COLO668 (cell line): ENCODE measurements around the gene TMEM236.
"Not testable (repeated sequence)": the region's sequence is repeated elsewhere in the genome, so short reads cannot be mapped to it uniquely, and the experiment has no call there.

Experiments
- DNase-seq: peaks from one replicate; lab custom pipeline; 2025; ENCODE audit not compliant: unreplicated experiment; lab: John Stamatoyannopoulos, UW

Gene TMEM236

GRCh38 chr10:17751781-17752445 is at the start of gene TMEM236:
Gene TMEM236, plus strand, starts transcription at chr10:17752201. Its CDS starts 95 bp downstream, at chr10:17752296.
- no peak for DNase-seq

- no peak for DNase-seq
Observed at GRCh38 chr10:17703706-17704105, 48.3 kb upstream of the TMEM236 start.

GRCh38 chr10:17708821-17709220 is 43.2 kb upstream of the TMEM236 start:
- DNase-seq, result no peak

- DNase-seq, result no peak
Observed at GRCh38 chr10:17709492-17709891, 42.5 kb upstream of the TMEM236 start.

- no peak for DNase-seq
Observed at GRCh38 chr10:17710181-17710580, 41.8 kb upstream of the TMEM236 start.

GRCh38 chr10:17712053-17712452 is 39.9 kb upstream of the TMEM236 start:
- DNase-seq, result no peak

GRCh38 chr10:17712717-17713471 is 39.1 kb upstream of the TMEM236 start:
- DNase-seq, result no peak

- DNase-seq, result no peak
Observed at GRCh38 chr10:17713758-17714157, 38.2 kb upstream of the TMEM236 start.

GRCh38 chr10:17716161-17716560 is 35.8 kb upstream of the TMEM236 start:
- no peak for DNase-seq

GRCh38 chr10:17722317-17723014 is 29.5 kb upstream of the TMEM236 start:
- not testable (repeated sequence) for DNase-seq

- no peak for DNase-seq
Observed at GRCh38 chr10:17725703-17726102, 26.3 kb upstream of the TMEM236 start.

GRCh38 chr10:17729630-17730029 is 22.4 kb upstream of the TMEM236 start:
- no peak for DNase-seq

- DNase-seq, result no peak
Observed at GRCh38 chr10:17730667-17731066, 21.3 kb upstream of the TMEM236 start.

GRCh38 chr10:17731331-17732020 is 20.5 kb upstream of the TMEM236 start:
- no peak for DNase-seq

- no peak for DNase-seq
Observed at GRCh38 chr10:17733620-17734019, 18.4 kb upstream of the TMEM236 start.

GRCh38 chr10:17734432-17735080 is 17.4 kb upstream of the TMEM236 start:
- no peak for DNase-seq

- DNase-seq, result no peak
Observed at GRCh38 chr10:17735166-17735941, 16.6 kb upstream of the TMEM236 start.

GRCh38 chr10:17736223-17736622 is 15.8 kb upstream of the TMEM236 start:
- DNase-seq, result no peak

- DNase-seq, result no peak
Observed at GRCh38 chr10:17737027-17737965, 14.7 kb upstream of the TMEM236 start.
